SK-N-MC (cell line): ENCODE data around the gene ZNF717.
"Not testable (repeated sequence)": the region's sequence is repeated elsewhere in the genome, so short reads cannot be mapped to it uniquely, and the experiment has no call there.

Source experiments
- DNase-seq: peaks from one replicate; pipeline ENCODE4 v3.0.0-alpha.2; 2011; ENCODE audit warnings: low read depth, low spot score
- H3K27ac ChIP-seq: fragments of 200-600 bp; sonication (generic); 2 replicates; pipeline ENCODE4 v1.5.1; 2016; ENCODE audit warnings: mixed run types
- H3K36me3 ChIP-seq: fragments of 200-600 bp; sonication (generic); 2 replicates; pipeline ENCODE4 v1.6.1; 2017; ENCODE audit warnings: antibody characterized with exemption, low read length, mixed read lengths; ENCODE audit not compliant: insufficient read depth
- H3K4me3 ChIP-seq: fragments of 200-600 bp; sonication (generic); 2 replicates; pipeline ENCODE4 v1.5.1; 2016
- H3K9ac ChIP-seq: fragments of 200-600 bp; sonication (generic); 2 replicates; pipeline ENCODE4 v1.8.0; 2017; ENCODE audit warnings: mixed run types, mixed read lengths; ENCODE audit not compliant: insufficient read length
- H3K9me3 ChIP-seq: fragments of 200-600 bp; sonication (generic); 2 replicates; pipeline ENCODE4 v1.6.1; 2017; ENCODE audit warnings: low read depth, mild to moderate bottlenecking, antibody characterized with exemption, low read length, moderate library complexity, mixed read lengths
- EZH2 ChIP-seq: fragments of 200-600 bp; sonication (generic); IDR thresholded peaks from one replicate; pipeline ENCODE4 v1.6.1; 2017; ENCODE audit warnings: antibody characterized with exemption
- FOXP2 ChIP-seq: optimal IDR thresholded peaks from 2 replicates; pipeline ENCODE3; 2011; ENCODE audit warnings: mild to moderate bottlenecking, moderate library complexity; ENCODE audit not compliant: insufficient read depth; ENCODE audit errors: extremely low read length, control extremely low read depth
- POLR2AphosphoS5 ChIP-seq: IDR thresholded peaks from 2 replicates; pipeline ENCODE4 v1.6.1; 2012; ENCODE audit warnings: mild to moderate bottlenecking, low read depth, low read length, borderline replicate concordance

ZNF717 gene

GRCh38 chr3:75785081-75785755, at the start of gene ZNF717:
Gene ZNF717 (minus strand): TSS chr3:75785549. CDS start chr3:75783362, 2,187 bp downstream.
- H3K9ac ChIP-seq, DNase-seq: not testable (repeated sequence)

GRCh38 chr3:75831076-75831475, 45.7 kb upstream of the ZNF717 start:
- H3K36me3 ChIP-seq, H3K4me3 ChIP-seq, H3K27ac ChIP-seq, DNase-seq, H3K9me3 ChIP-seq, H3K9ac ChIP-seq: not testable (repeated sequence)

More at GRCh38 chr3:75785081-75785755, at the start of gene ZNF717:
- not testable (repeated sequence) for H3K36me3 ChIP-seq, H3K27ac ChIP-seq, H3K9me3 ChIP-seq, H3K4me3 ChIP-seq

GRCh38 chr3:75818019-75818418, 32.7 kb upstream of the ZNF717 start:
- DNase-seq, H3K9ac ChIP-seq: not testable (repeated sequence)

GRCh38 chr3:75816287-75817180, 31.2 kb upstream of the ZNF717 start:
- H3K4me3 ChIP-seq, H3K9me3 ChIP-seq, H3K36me3 ChIP-seq, DNase-seq, H3K9ac ChIP-seq, H3K27ac ChIP-seq: not testable (repeated sequence)

More at GRCh38 chr3:75818019-75818418, 32.7 kb upstream of the ZNF717 start:
- not testable (repeated sequence) for H3K9me3 ChIP-seq, H3K36me3 ChIP-seq, H3K4me3 ChIP-seq, H3K27ac ChIP-seq

- H3K9ac ChIP-seq = no peak overlapping the region
- no peaks in the 10 kb centered on the region for H3K9me3 ChIP-seq
- no peak for DNase-seq
- H3K36me3 ChIP-seq = no peaks in the 10 kb centered on the region
- no peak overlapping the region for H3K4me3 ChIP-seq
- no peak overlapping the region for H3K27ac ChIP-seq
- TF ChIP-seq EZH2 = no peak
- TF ChIP-seq FOXP2 = no peak
- TF ChIP-seq POLR2AphosphoS5 = no peak
Observed at GRCh38 chr3:75814797-75815196, 29.4 kb upstream of the ZNF717 start.

GRCh38 chr3:75782506-75782905, 2.8 kb downstream of the ZNF717 start:
- H3K9ac ChIP-seq = no peak overlapping the region
- no peak for DNase-seq
- H3K9me3 ChIP-seq = no peaks in the 10 kb centered on the region
- no peak for TF ChIP-seq FOXP2
- no peak for TF ChIP-seq POLR2AphosphoS5
- TF ChIP-seq EZH2 = no peak
- H3K27ac ChIP-seq = no peak overlapping the region
- H3K4me3 ChIP-seq = no peak overlapping the region
- no peaks in the 10 kb centered on the region for H3K36me3 ChIP-seq

- DNase-seq = no peak
- no peaks in the 10 kb centered on the region for H3K9me3 ChIP-seq
Observed at GRCh38 chr3:75781079-75781745, 4.1 kb downstream of the ZNF717 start.

GRCh38 chr3:75777742-75778141, 7.6 kb downstream of the ZNF717 start:
- DNase-seq, H3K27ac ChIP-seq, H3K9me3 ChIP-seq, H3K36me3 ChIP-seq, H3K4me3 ChIP-seq, H3K9ac ChIP-seq: not testable (repeated sequence)

More at GRCh38 chr3:75781079-75781745, 4.1 kb downstream of the ZNF717 start:
- Histone ChIP-seq H3K4me3 (no peak overlapping the region), H3K36me3 (no peaks in the 10 kb centered on the region), H3K27ac (no peak overlapping the region), H3K9ac (no peak overlapping the region)
- no peak for TF ChIP-seq POLR2AphosphoS5
- no peak for TF ChIP-seq FOXP2

GRCh38 chr3:75771631-75772030, 13.7 kb downstream of the ZNF717 start:
- not testable (repeated sequence) for H3K27ac ChIP-seq, DNase-seq, H3K9ac ChIP-seq, H3K9me3 ChIP-seq, H3K4me3 ChIP-seq, H3K36me3 ChIP-seq
